NCI-H2227 (cell line): ENCODE measurements around the gene ST6GAL1.
A peak's percentile ranks its signal among the peaks of the same experiment; 100 is the strongest.
"Not testable (repeated sequence)": the region's sequence is repeated elsewhere in the genome, so short reads cannot be mapped to it uniquely, and the experiment has no call there.

Experiments
- DNase-seq: peaks from one replicate; lab custom pipeline; 2025; ENCODE audit not compliant: unreplicated experiment; lab: John Stamatoyannopoulos, UW

The ST6GAL1 gene, protein sequence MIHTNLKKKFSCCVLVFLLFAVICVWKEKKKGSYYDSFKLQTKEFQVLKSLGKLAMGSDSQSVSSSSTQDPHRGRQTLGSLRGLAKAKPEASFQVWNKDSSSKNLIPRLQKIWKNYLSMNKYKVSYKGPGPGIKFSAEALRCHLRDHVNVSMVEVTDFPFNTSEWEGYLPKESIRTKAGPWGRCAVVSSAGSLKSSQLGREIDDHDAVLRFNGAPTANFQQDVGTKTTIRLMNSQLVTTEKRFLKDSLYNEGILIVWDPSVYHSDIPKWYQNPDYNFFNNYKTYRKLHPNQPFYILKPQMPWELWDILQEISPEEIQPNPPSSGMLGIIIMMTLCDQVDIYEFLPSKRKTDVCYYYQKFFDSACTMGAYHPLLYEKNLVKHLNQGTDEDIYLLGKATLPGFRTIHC

DNA sequence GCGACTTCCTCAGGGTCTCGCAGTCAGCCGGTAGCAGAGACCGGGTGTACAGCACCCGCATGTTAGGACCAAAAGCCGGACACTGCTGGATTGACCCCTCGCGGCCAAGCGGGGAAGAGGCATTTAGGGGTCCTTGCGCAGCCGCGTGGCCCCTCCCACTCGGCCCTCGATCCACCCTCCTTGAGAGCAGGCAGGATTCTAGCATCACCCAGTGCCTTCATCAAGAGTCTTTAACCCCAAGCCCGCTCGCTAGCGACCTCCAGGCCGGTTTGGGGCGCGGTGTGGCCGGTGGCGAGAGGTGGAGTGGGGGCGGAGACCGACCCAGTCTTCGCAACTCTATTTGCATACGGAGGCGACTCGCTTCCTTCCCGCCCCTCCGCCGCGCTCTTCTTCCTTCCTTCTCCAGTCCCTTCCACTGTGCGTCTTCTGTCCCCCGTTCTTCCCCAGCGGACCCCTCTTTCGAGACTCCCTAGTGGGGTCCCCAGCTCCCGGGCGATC lies at the start of gene ST6GAL1:
Gene ST6GAL1 (plus strand): TSS at position 384 of the 498 bp plus-strand sequence. CDS start 112,178 bp downstream, outside the sequence.
- DNase-seq, result peak; percentile 65

DNA sequence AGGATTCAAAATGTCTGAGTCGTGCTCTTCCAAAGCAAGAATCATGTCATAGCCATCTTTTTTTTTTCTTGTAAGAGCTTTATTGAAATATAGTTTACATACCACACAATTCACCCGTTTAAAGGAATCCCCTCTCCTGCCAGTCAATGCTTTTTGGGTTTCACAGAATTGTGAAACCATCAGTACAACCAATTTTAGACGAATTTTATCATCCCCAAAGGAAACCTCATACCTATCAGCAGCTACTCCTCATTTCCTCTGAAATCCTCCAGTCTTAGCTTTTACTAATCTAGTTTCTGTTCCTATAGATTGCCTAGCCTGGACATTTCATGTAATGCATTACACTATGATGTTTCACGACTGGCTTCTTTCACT lies 48.2 kb upstream of the ST6GAL1 start:
- no peak for DNase-seq

- no peak for DNase-seq
Observed at GRCh38 chr3:186882881-186883685, 47.2 kb upstream of the ST6GAL1 start.

DNA sequence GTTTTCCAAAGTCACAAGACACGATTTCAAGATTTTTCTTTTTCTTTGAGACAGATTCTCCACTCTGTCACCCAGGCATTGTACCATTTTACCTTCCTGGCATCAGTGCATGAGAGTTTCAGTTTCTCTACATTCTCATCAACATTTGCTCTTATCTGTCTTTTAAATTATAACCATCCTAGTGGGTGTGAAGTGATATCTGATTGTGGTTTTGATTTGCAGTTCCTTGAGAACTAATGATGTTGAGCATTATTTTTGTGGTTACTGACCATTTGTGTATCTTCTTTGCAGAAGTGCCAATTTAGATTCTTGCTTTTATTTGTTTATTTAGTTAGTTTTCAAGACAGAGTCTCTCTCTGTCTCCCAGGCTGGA lies 46.7 kb upstream of the ST6GAL1 start:
- no peak for DNase-seq

DNA sequence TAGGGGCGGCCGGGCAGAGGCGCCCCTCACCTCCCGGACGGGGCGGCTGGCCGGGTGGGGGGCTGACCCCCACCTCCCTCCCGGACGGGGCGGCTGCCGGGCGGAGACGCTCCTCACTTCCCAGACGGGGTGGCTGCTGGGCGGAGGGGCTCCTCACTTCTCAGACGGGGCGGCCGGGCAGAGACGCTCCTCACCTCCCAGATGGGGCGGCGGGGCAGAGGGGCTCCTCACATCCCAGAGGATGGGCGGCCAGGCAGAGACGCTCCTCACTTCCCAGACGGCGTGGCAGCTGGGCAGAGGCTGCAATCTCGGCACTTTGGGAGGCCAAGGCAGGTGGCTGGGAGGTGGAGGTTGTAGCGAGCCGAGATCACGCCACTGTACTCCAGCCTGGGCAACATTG lies 45.5 kb upstream of the ST6GAL1 start:
- not testable (repeated sequence) for DNase-seq

DNA sequence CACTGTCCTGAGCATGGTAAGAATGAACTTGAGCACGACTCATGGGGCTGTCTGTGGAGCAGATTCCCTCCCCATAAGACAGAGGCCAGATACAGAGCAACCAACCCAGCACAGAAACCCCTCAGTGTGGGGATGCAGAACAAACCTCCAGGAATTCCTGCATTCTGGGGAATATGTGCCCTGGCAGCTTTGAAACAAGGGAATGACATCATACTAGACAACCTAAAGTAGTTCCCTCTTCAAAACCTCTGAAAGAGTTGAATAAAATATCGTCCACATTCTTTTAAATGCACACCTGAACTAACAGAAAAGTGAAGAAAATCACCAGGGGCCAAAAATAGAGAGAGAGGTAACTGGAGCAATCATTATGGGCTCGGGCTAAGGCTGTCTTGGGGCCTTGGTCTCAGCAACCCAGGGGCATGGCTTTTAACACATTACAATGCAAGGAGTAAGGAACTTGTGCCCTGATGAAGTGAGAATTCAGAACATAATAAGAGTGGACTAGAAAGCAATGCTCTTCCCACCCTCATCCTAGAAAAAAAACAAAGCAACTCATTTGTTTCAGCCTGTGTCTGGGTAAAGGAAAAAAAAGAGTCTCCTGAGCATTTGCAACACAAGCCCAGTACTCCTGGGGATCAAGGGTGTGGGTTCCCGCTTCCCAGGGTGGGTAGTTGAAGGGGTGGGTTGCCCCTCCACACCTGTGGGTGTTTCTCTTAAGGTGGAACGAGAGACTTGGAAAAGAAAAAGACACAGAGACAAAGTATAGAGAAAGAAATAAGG lies 43.9 kb upstream of the ST6GAL1 start:
- no peak for DNase-seq

DNA sequence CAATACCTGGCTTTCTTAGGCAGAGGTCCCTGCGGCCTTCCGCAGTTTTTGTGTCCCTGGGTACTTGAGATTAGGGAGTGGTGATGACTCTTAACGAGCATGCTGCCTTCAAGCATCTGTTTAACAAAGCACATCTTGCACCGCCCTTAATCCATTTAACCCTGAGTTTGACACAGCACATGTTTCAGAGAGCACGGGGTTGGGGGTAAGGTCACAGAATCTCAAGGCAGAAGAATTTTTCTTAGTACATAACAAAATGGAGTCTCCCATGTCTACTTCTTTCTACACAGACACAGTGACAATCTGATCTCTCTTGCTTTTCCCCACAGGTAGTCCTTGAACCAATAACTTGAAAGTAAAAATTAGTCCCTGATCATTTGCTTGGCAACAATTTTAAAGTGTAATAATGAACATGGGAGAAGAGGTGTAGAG lies 42.8 kb upstream of the ST6GAL1 start:
- not testable (repeated sequence) for DNase-seq

GRCh38 chr3:186888569-186888968 lies 41.8 kb upstream of the ST6GAL1 start:
- DNase-seq, result no peak

DNA sequence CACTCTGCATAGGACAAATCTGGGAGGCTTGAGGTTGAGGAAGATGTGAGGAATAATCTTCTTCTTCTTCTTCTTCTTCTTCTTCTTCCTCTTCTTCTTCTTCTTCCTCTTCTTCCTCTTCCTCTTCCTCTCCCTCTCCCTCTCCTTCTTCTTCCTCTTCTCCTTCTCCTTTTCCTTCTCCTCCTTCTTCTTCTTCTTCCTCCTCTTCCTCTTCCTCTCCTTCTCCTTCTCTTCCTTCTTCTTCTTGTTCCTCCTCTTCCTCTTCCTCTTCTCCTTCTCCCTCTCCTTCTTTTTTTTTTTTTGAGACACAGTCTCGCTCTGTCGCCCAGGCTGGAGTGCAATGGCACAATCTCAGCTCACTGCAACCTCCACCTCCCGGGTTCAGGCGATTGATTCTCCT lies 40.6 kb upstream of the ST6GAL1 start:
- DNase-seq, result not testable (repeated sequence)

DNA sequence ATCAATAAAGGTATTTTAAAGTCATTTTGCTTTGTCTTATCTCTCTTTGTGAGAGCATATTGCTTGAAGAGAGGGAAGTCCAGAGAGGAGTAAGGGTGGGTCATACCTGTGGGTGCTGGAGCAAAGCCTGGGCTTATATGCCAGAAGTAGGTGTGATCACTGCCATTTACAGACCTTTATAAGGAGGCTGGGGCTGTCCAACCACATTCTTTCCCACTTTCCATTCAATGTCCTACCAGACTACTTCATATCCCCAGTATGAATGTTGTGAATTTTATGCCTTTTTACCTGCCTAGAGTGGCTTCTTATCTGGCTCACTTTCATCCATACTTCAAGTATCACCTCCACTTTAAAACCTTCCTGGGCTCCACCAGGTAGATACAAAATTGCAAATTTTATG lies 39.4 kb upstream of the ST6GAL1 start:
- DNase-seq, result no peak

DNA sequence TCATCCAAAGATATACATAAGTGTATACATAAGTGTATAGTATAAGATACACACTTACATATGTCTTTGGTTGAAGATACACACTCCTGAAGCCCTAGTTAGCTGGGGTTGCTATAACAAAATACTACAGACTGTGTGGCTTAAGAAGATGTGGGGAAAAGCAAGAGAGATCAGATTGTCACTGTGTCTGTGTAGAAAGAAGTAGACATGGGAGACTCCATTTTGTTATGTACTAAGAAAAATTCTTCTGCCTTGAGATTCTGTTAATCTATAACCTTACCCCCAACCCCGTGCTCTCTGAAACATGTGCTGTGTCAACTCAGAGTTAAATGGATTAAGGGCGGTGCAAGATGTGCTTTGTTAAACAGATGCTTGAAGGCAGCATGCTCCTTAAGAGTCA lies 37.3 kb upstream of the ST6GAL1 start:
- not testable (repeated sequence) for DNase-seq

GRCh38 chr3:186895406-186895805 lies 34.9 kb upstream of the ST6GAL1 start:
- no peak for DNase-seq

DNA sequence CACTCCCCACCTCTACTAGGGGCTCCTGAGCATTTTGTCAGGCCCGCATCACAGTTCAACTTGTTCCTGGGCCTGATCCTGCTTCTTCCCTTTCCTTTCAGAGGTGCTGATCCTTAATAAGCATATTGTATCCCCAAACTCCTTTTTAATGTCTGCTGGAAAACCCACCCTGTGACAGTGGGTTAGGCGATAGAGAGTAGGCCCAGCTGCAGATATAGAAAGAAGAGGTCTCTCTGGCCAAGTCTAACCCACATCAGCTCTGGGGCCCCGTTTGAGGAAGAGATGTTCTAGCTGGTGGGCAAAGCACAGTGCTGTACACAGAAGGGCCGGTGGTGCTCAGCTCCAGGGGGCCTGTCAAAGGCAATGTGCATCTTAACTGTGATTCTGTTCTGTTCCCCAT lies 34.3 kb upstream of the ST6GAL1 start:
- DNase-seq, result no peak

- no peak for DNase-seq
Observed at GRCh38 chr3:186896875-186897274, 33.5 kb upstream of the ST6GAL1 start.

- no peak for DNase-seq
Observed at GRCh38 chr3:186901135-186901734, 29.1 kb upstream of the ST6GAL1 start.

- DNase-seq, result no peak
Observed at GRCh38 chr3:186902154-186902553, 28.2 kb upstream of the ST6GAL1 start.

DNA sequence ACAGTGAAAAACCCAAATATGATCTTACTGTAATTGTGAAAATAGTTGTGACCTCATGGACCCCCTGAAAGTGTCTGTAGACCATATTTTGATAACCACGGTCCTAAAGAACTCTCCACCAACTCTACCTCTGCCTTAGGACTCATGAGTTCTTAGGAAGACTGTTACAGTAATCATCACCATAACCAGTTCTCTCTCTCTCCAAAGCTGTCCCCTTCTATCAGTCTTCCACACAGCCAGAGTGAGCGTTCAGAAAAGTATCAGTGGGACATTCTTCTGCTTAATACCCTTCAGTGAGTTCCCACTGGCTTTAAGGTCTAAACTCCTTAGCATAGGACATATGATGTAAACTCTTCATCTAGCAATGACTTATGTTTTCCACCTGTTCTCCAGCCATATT lies 27.6 kb upstream of the ST6GAL1 start:
- no peak for DNase-seq

- DNase-seq, result not testable (repeated sequence)
Observed at GRCh38 chr3:186903676-186904075, 26.6 kb upstream of the ST6GAL1 start.

GRCh38 chr3:186907075-186907474 lies 23.3 kb upstream of the ST6GAL1 start:
- DNase-seq, result not testable (repeated sequence)

DNA sequence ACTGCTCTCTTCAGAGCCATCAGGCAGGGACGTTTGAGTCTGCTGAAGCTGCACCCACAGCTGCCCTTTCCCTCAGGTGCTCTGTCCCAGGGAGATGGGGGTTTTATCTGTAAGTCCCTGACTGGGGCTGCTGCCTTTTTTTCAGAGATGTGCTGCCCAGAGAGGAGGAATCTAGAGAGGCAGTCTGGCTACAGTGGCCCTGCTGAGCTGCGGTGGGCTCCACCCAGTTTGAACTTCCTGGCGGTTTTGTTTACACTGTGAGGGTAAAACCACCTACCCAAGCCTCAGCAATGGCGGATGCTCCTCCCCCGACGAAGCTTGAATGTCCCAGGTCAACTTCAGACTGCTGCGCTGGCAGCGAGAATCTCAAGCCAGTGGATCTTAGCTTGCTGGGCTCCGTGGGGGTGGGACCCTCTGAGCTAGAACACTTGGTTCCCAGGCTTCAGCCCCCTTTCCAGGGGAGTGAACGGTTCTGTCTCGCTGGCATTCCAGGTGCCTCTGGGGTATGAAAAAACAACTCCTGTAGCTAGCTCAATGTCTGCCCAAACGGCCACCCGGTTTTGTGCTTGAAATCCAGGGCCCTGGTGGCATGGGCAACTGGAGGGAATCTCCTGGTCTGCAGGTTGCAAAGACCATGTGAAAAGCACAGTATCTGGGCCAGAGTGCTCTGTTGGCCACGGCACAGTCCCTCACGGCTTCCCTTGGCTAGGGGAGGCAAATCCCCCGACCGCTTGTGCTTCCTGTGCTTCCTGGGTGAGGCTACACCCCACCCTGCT lies 21.1 kb upstream of the ST6GAL1 start:
- no peak for DNase-seq
